Measurements from ENCODE around the gene CRYGB. TPM values are rescaled to one million over a fixed set of nuclear protein-coding genes. Genes with fewer than 3 reads are reported as not detected.
A peak's percentile ranks its signal among the peaks of the same experiment; 100 is the strongest.

Gene CRYGB
- total and polyA plus RNA-seq, 2 of the 13 experiments (the other 11 are each of a cell fraction or from before 2014, with no cell fraction given): not detected

DNA sequence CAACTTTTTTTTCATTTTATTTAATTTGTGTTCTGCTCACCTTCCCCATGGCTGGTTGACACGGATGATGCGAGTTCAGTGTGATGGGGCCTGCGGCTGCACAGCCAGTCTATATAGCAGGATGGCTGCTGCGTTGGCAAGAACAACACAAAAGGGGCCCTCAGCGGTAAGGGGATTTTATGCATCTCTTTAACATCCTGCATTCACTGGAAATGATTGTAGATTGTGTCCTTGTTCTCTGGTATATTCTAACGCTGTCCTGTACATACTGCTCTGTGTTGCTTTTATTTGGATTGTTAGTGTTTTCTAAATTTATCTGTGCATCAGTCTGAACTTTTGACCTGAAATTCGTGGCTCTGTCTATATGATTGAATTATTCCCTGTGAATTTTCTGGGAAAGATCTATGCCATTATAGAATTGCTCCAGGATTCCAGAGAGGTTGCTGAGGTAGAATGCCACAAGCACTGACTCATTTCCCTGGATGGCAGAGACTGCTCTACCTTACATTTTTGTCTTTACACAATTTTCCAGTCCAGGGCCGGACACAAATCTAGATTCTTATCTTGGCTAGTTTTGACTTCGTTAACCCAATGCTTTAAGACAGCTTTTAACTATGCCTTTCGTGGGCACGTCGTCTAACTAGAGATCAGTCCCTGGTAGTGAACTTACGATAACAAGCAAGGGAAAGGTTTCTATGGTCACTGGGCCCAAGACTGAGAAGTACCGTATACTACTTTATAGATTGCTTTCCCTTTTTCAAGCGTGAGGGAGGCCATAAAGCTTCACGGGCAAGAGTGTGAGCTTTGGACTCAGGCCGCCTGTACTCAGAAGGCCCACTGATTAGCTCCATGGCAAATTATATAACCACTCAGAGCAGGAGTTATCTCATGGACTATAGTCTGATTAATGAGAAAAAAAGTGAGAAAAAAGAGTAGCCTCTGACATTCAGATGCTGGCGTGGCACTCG lies 15.9 kb downstream of the CRYGB start, which contains the start of gene CRYGC (continued):
- TF ChIP-seq ZNF260 (CRISPR knock-in tag; IDR thresholded peaks at IDR 0.05; ENCODE audit: borderline replicate concordance, low read depth) (no peak), CENPT (CRISPR knock-in tag; IDR thresholded peaks at IDR 0.05; ENCODE audit: low read depth) (no peak), SATB2 (CRISPR knock-in tag; IDR thresholded peaks at IDR 0.05) (no peak), ZNF7 (CRISPR knock-in tag; IDR thresholded peaks at IDR 0.05) (no peak), ZNF549 (CRISPR knock-in tag; IDR thresholded peaks at IDR 0.05) (no peak), ZNF703 (CRISPR knock-in tag; IDR thresholded peaks at IDR 0.05; ENCODE audit: borderline replicate concordance) (peak; percentile 42; the same call in 1 of the 2 replicates), RFXANK (CRISPR knock-in tag; IDR thresholded peaks at IDR 0.05) (no peak), ZNF781 (CRISPR knock-in tag; IDR thresholded peaks at IDR 0.05; ENCODE audit: borderline replicate concordance, not compliant biosample characterization) (no peak), ZMAT3 (CRISPR knock-in tag; conservative IDR thresholded peaks at IDR 0.05) (0 out of 2 replicates have a peak, but pooled peaks have one; percentile 30), THAP11 (CRISPR knock-in tag; IDR thresholded peaks at IDR 0.05) (peak; percentile 45; the same call in 1 of the 2 replicates), SPEN (CRISPR knock-in tag; IDR thresholded peaks at IDR 0.05; ENCODE audit: low read depth) (peak; percentile 59; the same call in 1 of the 2 replicates), ZFP1 (CRISPR knock-in tag; IDR thresholded peaks at IDR 0.05) (0 out of 2 replicates have a peak, but pooled peaks have one; percentile 19), TBL1XR1 (IDR thresholded peaks at IDR 0.05; ENCODE audit: borderline replicate concordance, low read length, partially characterized antibody) (no peak), ZSCAN29 (CRISPR knock-in tag; conservative IDR thresholded peaks at IDR 0.05) (no peak), ZNF510 (CRISPR knock-in tag; IDR thresholded peaks at IDR 0.05; ENCODE audit: low read depth) (no peak)
- TF ChIP-seq, protein P1, sequence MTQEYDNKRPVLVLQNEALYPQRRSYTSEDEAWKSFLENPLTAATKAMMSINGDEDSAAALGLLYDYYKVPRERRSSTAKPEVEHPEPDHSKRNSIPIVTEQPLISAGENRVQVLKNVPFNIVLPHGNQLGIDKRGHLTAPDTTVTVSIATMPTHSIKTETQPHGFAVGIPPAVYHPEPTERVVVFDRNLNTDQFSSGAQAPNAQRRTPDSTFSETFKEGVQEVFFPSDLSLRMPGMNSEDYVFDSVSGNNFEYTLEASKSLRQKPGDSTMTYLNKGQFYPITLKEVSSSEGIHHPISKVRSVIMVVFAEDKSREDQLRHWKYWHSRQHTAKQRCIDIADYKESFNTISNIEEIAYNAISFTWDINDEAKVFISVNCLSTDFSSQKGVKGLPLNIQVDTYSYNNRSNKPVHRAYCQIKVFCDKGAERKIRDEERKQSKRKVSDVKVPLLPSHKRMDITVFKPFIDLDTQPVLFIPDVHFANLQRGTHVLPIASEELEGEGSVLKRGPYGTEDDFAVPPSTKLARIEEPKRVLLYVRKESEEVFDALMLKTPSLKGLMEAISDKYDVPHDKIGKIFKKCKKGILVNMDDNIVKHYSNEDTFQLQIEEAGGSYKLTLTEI (CRISPR knock-in tag; conservative IDR thresholded peaks at IDR 0.05): no peak
- TF ChIP-seq, protein P2, sequence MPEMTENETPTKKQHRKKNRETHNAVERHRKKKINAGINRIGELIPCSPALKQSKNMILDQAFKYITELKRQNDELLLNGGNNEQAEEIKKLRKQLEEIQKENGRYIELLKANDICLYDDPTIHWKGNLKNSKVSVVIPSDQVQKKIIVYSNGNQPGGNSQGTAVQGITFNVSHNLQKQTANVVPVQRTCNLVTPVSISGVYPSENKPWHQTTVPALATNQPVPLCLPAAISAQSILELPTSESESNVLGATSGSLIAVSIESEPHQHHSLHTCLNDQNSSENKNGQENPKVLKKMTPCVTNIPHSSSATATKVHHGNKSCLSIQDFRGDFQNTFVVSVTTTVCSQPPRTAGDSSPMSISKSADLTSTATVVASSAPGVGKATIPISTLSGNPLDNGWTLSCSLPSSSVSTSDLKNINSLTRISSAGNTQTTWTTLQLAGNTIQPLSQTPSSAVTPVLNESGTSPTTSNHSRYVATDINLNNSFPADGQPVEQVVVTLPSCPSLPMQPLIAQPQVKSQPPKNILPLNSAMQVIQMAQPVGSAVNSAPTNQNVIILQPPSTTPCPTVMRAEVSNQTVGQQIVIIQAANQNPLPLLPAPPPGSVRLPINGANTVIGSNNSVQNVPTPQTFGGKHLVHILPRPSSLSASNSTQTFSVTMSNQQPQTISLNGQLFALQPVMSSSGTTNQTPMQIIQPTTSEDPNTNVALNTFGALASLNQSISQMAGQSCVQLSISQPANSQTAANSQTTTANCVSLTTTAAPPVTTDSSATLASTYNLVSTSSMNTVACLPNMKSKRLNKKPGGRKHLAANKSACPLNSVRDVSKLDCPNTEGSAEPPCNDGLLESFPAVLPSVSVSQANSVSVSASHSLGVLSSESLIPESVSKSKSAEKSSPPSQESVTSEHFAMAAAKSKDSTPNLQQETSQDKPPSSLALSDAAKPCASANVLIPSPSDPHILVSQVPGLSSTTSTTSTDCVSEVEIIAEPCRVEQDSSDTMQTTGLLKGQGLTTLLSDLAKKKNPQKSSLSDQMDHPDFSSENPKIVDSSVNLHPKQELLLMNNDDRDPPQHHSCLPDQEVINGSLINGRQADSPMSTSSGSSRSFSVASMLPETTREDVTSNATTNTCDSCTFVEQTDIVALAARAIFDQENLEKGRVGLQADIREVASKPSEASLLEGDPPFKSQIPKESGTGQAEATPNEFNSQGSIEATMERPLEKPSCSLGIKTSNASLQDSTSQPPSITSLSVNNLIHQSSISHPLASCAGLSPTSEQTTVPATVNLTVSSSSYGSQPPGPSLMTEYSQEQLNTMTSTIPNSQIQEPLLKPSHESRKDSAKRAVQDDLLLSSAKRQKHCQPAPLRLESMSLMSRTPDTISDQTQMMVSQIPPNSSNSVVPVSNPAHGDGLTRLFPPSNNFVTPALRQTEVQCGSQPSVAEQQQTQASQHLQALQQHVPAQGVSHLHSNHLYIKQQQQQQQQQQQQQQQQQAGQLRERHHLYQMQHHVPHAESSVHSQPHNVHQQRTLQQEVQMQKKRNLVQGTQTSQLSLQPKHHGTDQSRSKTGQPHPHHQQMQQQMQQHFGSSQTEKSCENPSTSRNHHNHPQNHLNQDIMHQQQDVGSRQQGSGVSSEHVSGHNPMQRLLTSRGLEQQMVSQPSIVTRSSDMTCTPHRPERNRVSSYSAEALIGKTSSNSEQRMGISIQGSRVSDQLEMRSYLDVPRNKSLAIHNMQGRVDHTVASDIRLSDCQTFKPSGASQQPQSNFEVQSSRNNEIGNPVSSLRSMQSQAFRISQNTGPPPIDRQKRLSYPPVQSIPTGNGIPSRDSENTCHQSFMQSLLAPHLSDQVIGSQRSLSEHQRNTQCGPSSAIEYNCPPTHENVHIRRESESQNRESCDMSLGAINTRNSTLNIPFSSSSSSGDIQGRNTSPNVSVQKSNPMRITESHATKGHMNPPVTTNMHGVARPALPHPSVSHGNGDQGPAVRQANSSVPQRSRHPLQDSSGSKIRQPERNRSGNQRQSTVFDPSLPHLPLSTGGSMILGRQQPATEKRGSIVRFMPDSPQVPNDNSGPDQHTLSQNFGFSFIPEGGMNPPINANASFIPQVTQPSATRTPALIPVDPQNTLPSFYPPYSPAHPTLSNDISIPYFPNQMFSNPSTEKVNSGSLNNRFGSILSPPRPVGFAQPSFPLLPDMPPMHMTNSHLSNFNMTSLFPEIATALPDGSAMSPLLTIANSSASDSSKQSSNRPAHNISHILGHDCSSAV (CRISPR knock-in tag; IDR thresholded peaks at IDR 0.05; ENCODE audit: borderline replicate concordance): no peak
- TF ChIP-seq, protein P3, sequence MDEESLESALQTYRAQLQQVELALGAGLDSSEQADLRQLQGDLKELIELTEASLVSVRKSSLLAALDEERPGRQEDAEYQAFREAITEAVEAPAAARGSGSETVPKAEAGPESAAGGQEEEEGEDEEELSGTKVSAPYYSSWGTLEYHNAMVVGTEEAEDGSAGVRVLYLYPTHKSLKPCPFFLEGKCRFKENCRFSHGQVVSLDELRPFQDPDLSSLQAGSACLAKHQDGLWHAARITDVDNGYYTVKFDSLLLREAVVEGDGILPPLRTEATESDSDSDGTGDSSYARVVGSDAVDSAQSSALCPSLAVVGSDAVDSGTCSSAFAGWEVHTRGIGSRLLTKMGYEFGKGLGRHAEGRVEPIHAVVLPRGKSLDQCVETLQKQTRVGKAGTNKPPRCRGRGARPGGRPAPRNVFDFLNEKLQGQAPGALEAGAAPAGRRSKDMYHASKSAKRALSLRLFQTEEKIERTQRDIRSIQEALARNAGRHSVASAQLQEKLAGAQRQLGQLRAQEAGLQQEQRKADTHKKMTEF (CRISPR knock-in tag; IDR thresholded peaks at IDR 0.05): peak; percentile 81

Data from HepG2 (cell line).